OCI-LY1 (cell line): ENCODE data around the gene ELMO1.

Experiments used
- CTCF ChIP-seq: fragments of 200-600 bp; sonication (generic), shearing (Covaris generic); IDR thresholded peaks from 2 replicates; pipeline ENCODE4 v1.5.1; 2017; ENCODE audit warnings: mild to moderate bottlenecking, antibody characterized with exemption, low read length, moderate library complexity, mixed read lengths
- EZH2 ChIP-seq: fragments of 200-600 bp; sonication (generic), shearing (Covaris generic); IDR thresholded peaks from 2 replicates; pipeline ENCODE4 v1.8.0; 2017; ENCODE audit warnings: borderline replicate concordance, mixed run types, mild to moderate bottlenecking, antibody characterized with exemption, low read length, moderate library complexity, mixed read lengths

- TF ChIP-seq CTCF (no peak), EZH2 (no peak)
These were observed 523.0 kb downstream of the ELMO1 start for GRCh38 chr7:36925691-36926090.
